HG02678 (cell line): ENCODE results near the gene GNG13.
"Not testable (repeated sequence)": the region's sequence is repeated elsewhere in the genome, so short reads cannot be mapped to it uniquely, and the experiment has no call there.

Experiments
- ATAC-seq: cut with Tn5 transposase; IDR thresholded peaks from one replicate; pipeline ENCODE4 v1.9.1; 2021; ENCODE audit warnings: mild to moderate bottlenecking, moderate library complexity; ENCODE audit not compliant: unreplicated experiment

The GNG13 gene

GRCh38 chr16:832652-833336 is 32.3 kb upstream of the GNG13 start:
- ATAC-seq, result no peak

- ATAC-seq, result no peak
Observed at GRCh38 chr16:831571-832413, 31.3 kb upstream of the GNG13 start.

- ATAC-seq, result no peak
Observed at GRCh38 chr16:830871-831570, 30.5 kb upstream of the GNG13 start.

GRCh38 chr16:830107-830870 is 29.8 kb upstream of the GNG13 start:
- ATAC-seq, result no peak

GRCh38 chr16:828891-829290 is 28.4 kb upstream of the GNG13 start:
- no peak for ATAC-seq

GRCh38 chr16:827513-827912 is 27.0 kb upstream of the GNG13 start:
- no peak for ATAC-seq

- ATAC-seq, result no peak
Observed at GRCh38 chr16:825341-826061, 25.0 kb upstream of the GNG13 start.

- no peak for ATAC-seq
Observed at GRCh38 chr16:824601-825000, 24.1 kb upstream of the GNG13 start.

- no peak for ATAC-seq
Observed at GRCh38 chr16:824194-824593, 23.7 kb upstream of the GNG13 start.

GRCh38 chr16:822909-823297 is 22.4 kb upstream of the GNG13 start:
- ATAC-seq, result no peak

GRCh38 chr16:822174-822908 is 21.8 kb upstream of the GNG13 start:
- ATAC-seq, result no peak

GRCh38 chr16:821751-822150 is 21.2 kb upstream of the GNG13 start:
- no peak for ATAC-seq

- no peak for ATAC-seq
Observed at GRCh38 chr16:820748-821147, 20.2 kb upstream of the GNG13 start.

GRCh38 chr16:820044-820408 is 19.5 kb upstream of the GNG13 start:
- not testable (repeated sequence) for ATAC-seq

GRCh38 chr16:819336-820043 is 19.0 kb upstream of the GNG13 start:
- ATAC-seq, result no peak

GRCh38 chr16:818592-818991 is 18.1 kb upstream of the GNG13 start:
- ATAC-seq, result no peak

- ATAC-seq, result no peak
Observed at GRCh38 chr16:818132-818531, 17.6 kb upstream of the GNG13 start.

- ATAC-seq, result no peak
Observed at GRCh38 chr16:817001-817906, 16.7 kb upstream of the GNG13 start.
